Neural cell (in vitro differentiated cells): Measurements from ENCODE around the gene SH3YL1. TPM values are rescaled to one million over a fixed set of nuclear protein-coding genes. Genes with fewer than 3 reads are reported as not detected.

Experiments
- H2AFZ ChIP-seq: fragments of 200-600, 300-800 bp; sonication (generic), shearing (Covaris generic); 2 replicates; pipeline ENCODE4 v1.6.0; 2014; ENCODE audit warnings: low read depth, mild to moderate bottlenecking, antibody characterized with exemption, low read length, moderate library complexity
- H3F3A ChIP-seq: fragments of 200-600 bp; shearing (Covaris generic); 2 replicates; pipeline ENCODE4 v1.6.1; 2016; ENCODE audit warnings: mild to moderate bottlenecking, moderate library complexity, mixed read lengths, antibody characterized with exemption, low read length; ENCODE audit not compliant: insufficient read depth, poor library complexity, severe bottlenecking
- H3K27ac ChIP-seq: fragments of 200-600, 300-800 bp; sonication (generic), shearing (Covaris generic); 2 replicates; pipeline ENCODE4 v1.5.1; 2014; ENCODE audit warnings: mild to moderate bottlenecking, low read length, moderate library complexity
- H3K27me3 ChIP-seq: fragments of 300-800, 200-600 bp; sonication (generic), shearing (Covaris generic); 2 replicates; pipeline ENCODE4 v1.6.0; 2014; ENCODE audit warnings: mild to moderate bottlenecking, low read depth, low read length, moderate library complexity; ENCODE audit not compliant: insufficient read depth
- H3K36me3 ChIP-seq: fragments of 300-800, 200-600 bp; sonication (generic), shearing (Covaris generic); 2 replicates; pipeline ENCODE4 v1.5.1; 2014; ENCODE audit warnings: mild to moderate bottlenecking, antibody characterized with exemption, low read length, moderate library complexity; ENCODE audit not compliant: insufficient read depth
- H3K4me2 ChIP-seq: fragments of 300-800, 200-600 bp; sonication (generic), shearing (Covaris generic); 2 replicates; pipeline ENCODE4 v1.6.0; 2014; ENCODE audit warnings: mild to moderate bottlenecking, low read length
- H3K4me3 ChIP-seq: fragments of 300-800, 200-600 bp; sonication (generic), shearing (Covaris generic); 2 replicates; pipeline ENCODE4 v1.5.1; 2014; ENCODE audit warnings: mild to moderate bottlenecking, low read length, moderate library complexity
- H3K79me2 ChIP-seq: fragments of 200-600 bp; shearing (Covaris generic); replicated peaks from 2 replicates; pipeline ENCODE4 v1.6.0; 2014; ENCODE audit warnings: mild to moderate bottlenecking, low read length, moderate library complexity; ENCODE audit not compliant: insufficient read depth
- H3K9ac ChIP-seq: fragments of 300-800, 200-600 bp; sonication (generic), shearing (Covaris generic); 2 replicates; pipeline ENCODE4 v1.6.1; 2016; ENCODE audit warnings: mild to moderate bottlenecking, low read length, mixed read lengths
- H3K9me2 ChIP-seq: fragments of 200-600 bp; shearing (Covaris generic); 2 replicates; pipeline ENCODE4 v1.6.1; 2016; ENCODE audit warnings: mild to moderate bottlenecking, low read length, mixed read lengths; ENCODE audit not compliant: insufficient read depth
- H3K9me3 ChIP-seq: fragments of 200-600, 300-800 bp; sonication (generic), shearing (Covaris generic); 2 replicates; pipeline ENCODE4 v1.6.1; 2016; ENCODE audit warnings: mild to moderate bottlenecking, mixed run types, low read length, moderate library complexity, mixed read lengths
- H4K20me1 ChIP-seq: fragments of 200-600 bp; shearing (Covaris generic); 2 replicates; pipeline ENCODE4 v1.6.1; 2016; ENCODE audit warnings: mild to moderate bottlenecking, mixed run types; ENCODE audit not compliant: insufficient read depth
- EP300 ChIP-seq: fragments of 450-650 bp; conservative IDR thresholded peaks from 2 replicates; pipeline ENCODE4 v1.6.1; 2014; ENCODE audit warnings: antibody characterized with exemption, mild to moderate bottlenecking, moderate library complexity; ENCODE audit not compliant: poor library complexity, severe bottlenecking
- EZH2 ChIP-seq: fragments of 200-600, 300-800 bp; shearing (Covaris generic), sonication (generic); IDR thresholded peaks from 2 replicates; pipeline ENCODE4 v1.6.1; 2014; ENCODE audit warnings: antibody characterized with exemption, low read length, borderline replicate concordance, mild to moderate bottlenecking; ENCODE audit not compliant: insufficient read depth, poor library complexity, severe bottlenecking
- MXI1 ChIP-seq: fragments of 450-650 bp; conservative IDR thresholded peaks from 2 replicates; pipeline ENCODE4 v1.6.1; 2014; ENCODE audit warnings: antibody characterized with exemption, mild to moderate bottlenecking; ENCODE audit not compliant: poor library complexity, severe bottlenecking
- POLR2AphosphoS5 ChIP-seq: IDR thresholded peaks from 2 replicates; pipeline ENCODE4 v1.6.1; 2012
- RAD21 ChIP-seq: fragments of 450-650 bp; conservative IDR thresholded peaks from 2 replicates; pipeline ENCODE4 v1.6.1; 2014; ENCODE audit warnings: antibody characterized with exemption, mild to moderate bottlenecking, moderate library complexity
- SMC3 ChIP-seq: fragments of 450-650 bp; conservative IDR thresholded peaks from 2 replicates; pipeline ENCODE4 v1.6.1; 2014; ENCODE audit warnings: antibody characterized with exemption, mild to moderate bottlenecking, moderate library complexity; ENCODE audit not compliant: poor library complexity
- TAF1 ChIP-seq: IDR thresholded peaks from 2 replicates; pipeline ENCODE4 v1.6.1; 2012; ENCODE audit warnings: low read depth
- polyA plus RNA-seq: library from polyadenylated mRNA; depleted of rRNA; stranded (reverse); fragments of >200 nt; gene quantifications from 2 replicates; pipeline ENCODE4 v1.2.3, GENCODE V29; 2014
- TF ChIP-seq, protein P1 (sequence below): fragments of 450-650 bp; IDR thresholded peaks from 2 replicates; pipeline ENCODE4 v1.5.1; 2014; ENCODE audit warnings: antibody characterized with exemption, mild to moderate bottlenecking, moderate library complexity; ENCODE audit not compliant: poor library complexity, severe bottlenecking
- TF ChIP-seq, protein P2 (sequence below): IDR thresholded peaks from 2 replicates; pipeline ENCODE4 v1.6.1; 2012; ENCODE audit warnings: borderline replicate concordance

Gene SH3YL1
- polyA plus RNA-seq, 1 donor from 2014 or later = 70.6 TPM

DNA sequence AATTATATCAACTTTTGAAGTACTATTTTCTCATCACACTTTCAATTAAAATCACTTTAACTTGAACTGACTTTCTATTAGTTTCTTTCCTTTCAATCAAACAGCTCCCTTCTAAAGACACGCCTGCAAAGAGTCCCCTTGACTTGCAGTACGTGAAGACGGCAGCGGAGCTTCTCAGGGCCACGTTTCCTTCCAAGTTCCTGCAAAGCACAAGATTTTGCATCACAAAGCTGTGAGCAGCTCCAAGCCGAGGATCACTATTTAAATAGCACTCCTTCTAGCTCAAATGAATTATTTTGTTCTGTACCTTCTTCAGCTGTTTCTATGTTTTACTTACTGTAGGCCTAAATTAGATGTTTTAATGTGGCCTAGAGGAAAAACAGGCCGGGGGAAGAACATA, 30.8 kb downstream of the SH3YL1 start:
- H3K36me3 ChIP-seq = no peaks in the 10 kb centered on the region
- no peak overlapping the region for H3K4me3 ChIP-seq
- H3F3A ChIP-seq = no peaks in the 10 kb centered on the region
- H3K27ac ChIP-seq = no peak overlapping the region
- H3K79me2 ChIP-seq = no peaks in the 10 kb centered on the region
- no peak overlapping the region for H2AFZ ChIP-seq
- TF ChIP-seq TAF1 (no peak), POLR2AphosphoS5 (no peak), EZH2 (no peak)
- no peak overlapping the region for H3K9ac ChIP-seq
- no peaks in the 10 kb centered on the region for H3K9me2 ChIP-seq
- H3K27me3 ChIP-seq = no peaks in the 10 kb centered on the region
- no peaks in the 10 kb centered on the region for H4K20me1 ChIP-seq
- H3K9me3 ChIP-seq = no peaks in the 10 kb centered on the region
- H3K4me2 ChIP-seq = no peak overlapping the region

DNA sequence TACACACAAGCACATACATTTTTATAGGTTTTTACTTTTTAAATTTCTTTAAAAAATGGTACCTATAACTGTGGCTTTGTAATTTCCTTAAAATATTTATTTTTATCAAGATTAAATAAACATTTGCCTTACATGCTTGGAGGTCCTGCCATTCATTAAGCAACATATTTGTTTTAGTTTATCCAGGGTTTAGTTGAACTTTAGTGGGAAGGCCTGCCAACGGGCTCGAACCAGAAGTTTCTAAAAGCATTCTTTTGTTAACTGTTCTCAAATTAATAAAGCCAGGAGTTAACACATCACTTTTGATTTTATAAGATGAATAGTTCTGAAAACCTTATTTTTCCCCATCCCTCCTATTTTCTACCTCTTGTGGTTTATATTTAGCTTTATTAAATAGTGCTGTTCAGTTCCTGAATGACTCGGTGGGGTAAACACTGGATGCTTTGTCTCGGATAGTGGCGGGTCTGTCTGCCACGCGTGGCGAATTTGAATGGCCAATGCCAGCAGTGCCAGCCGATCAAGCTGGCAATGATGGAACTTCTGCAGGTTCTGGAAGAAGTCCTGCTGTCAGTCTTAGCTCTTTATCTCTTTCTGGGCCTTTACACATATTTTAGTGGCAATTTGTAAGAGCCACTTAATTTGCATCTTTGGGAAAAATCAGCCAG, 32.2 kb downstream of the SH3YL1 start:
- TF ChIP-seq SMC3 (no peak), MXI1 (no peak), EP300 (no peak), POLR2AphosphoS5 (no peak), EZH2 (no peak), TAF1 (no peak), RAD21 (no peak)
- TF ChIP-seq, protein P1, sequence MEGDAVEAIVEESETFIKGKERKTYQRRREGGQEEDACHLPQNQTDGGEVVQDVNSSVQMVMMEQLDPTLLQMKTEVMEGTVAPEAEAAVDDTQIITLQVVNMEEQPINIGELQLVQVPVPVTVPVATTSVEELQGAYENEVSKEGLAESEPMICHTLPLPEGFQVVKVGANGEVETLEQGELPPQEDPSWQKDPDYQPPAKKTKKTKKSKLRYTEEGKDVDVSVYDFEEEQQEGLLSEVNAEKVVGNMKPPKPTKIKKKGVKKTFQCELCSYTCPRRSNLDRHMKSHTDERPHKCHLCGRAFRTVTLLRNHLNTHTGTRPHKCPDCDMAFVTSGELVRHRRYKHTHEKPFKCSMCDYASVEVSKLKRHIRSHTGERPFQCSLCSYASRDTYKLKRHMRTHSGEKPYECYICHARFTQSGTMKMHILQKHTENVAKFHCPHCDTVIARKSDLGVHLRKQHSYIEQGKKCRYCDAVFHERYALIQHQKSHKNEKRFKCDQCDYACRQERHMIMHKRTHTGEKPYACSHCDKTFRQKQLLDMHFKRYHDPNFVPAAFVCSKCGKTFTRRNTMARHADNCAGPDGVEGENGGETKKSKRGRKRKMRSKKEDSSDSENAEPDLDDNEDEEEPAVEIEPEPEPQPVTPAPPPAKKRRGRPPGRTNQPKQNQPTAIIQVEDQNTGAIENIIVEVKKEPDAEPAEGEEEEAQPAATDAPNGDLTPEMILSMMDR = no peak
- TF ChIP-seq, protein P2, sequence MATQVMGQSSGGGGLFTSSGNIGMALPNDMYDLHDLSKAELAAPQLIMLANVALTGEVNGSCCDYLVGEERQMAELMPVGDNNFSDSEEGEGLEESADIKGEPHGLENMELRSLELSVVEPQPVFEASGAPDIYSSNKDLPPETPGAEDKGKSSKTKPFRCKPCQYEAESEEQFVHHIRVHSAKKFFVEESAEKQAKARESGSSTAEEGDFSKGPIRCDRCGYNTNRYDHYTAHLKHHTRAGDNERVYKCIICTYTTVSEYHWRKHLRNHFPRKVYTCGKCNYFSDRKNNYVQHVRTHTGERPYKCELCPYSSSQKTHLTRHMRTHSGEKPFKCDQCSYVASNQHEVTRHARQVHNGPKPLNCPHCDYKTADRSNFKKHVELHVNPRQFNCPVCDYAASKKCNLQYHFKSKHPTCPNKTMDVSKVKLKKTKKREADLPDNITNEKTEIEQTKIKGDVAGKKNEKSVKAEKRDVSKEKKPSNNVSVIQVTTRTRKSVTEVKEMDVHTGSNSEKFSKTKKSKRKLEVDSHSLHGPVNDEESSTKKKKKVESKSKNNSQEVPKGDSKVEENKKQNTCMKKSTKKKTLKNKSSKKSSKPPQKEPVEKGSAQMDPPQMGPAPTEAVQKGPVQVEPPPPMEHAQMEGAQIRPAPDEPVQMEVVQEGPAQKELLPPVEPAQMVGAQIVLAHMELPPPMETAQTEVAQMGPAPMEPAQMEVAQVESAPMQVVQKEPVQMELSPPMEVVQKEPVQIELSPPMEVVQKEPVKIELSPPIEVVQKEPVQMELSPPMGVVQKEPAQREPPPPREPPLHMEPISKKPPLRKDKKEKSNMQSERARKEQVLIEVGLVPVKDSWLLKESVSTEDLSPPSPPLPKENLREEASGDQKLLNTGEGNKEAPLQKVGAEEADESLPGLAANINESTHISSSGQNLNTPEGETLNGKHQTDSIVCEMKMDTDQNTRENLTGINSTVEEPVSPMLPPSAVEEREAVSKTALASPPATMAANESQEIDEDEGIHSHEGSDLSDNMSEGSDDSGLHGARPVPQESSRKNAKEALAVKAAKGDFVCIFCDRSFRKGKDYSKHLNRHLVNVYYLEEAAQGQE = no peak
- no peaks in the 10 kb centered on the region for H3K9me2 ChIP-seq
- H3K9me3 ChIP-seq = no peaks in the 10 kb centered on the region
- no peak overlapping the region for H3K9ac ChIP-seq
- H3K27me3 ChIP-seq = no peaks in the 10 kb centered on the region
- no peaks in the 10 kb centered on the region for H4K20me1 ChIP-seq
- H3F3A ChIP-seq = no peaks in the 10 kb centered on the region
- H3K79me2 ChIP-seq = no peaks in the 10 kb centered on the region
- H3K4me2 ChIP-seq = no peak overlapping the region
- H3K36me3 ChIP-seq = no peaks in the 10 kb centered on the region
- no peak overlapping the region for H3K4me3 ChIP-seq
- H3K27ac ChIP-seq = no peak overlapping the region
- no peak overlapping the region for H2AFZ ChIP-seq
